ENCODE measurements around the gene DLST.

DLST gene

DNA sequence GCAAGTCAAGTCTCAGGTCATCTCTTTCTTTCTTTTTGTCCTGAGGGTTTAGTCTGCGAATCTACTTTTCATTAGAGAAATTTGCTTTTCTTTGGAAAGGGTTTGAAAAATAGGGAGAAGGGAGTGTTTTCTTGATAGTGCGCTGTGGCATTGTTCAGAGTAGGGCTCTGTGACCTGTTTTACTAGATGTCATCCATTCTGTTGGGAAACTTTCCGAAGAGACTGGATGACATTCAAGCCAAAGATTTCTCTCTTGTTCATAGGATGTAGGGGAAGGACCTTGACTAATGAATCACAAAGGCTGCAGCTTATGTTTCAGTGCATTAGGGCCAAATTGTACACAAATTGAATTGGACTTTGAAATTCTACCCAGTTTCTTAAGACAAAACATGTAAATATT is 14.7 kb downstream of the DLST start:
- no peak for DNase-seq (ENCODE audit: low read depth)

DNA sequence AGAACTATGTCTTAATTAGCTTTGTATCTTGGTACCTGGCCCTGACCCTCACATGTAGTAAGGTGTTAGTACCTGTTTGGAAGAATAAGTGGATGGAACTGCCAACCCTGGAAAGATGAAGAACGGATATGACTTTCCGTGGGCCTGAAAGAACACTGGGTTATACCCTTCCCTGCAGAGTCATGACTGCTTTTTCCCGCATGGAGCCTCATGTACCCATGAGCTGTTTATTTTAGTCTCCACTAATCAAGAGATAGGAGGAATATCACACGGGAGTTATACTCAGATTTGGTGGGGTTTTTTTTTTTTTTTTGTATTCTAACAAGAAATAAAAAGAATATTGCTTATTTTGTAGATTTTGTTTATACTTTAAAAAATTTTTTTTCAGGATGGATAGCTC is 15.9 kb downstream of the DLST start:
- no peak for DNase-seq (ENCODE audit: low read depth)

DNA sequence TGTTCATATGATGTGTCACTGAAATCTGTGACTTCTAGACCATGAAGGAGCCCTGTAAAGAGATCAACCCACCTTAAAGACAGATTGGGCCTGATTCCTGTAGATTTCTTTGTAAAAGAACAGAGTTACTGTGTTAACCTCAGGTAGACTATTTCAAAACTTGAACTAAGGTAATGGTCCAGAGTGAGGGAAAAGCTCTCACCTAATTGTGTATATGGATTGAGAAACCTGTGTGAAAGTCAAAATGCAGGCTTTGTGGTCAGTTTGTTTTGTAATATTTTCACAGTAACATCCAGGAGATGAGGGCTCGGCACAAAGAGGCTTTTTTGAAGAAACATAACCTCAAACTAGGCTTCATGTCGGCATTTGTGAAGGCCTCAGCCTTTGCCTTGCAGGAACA is 16.4 kb downstream of the DLST start:
- no peak for DNase-seq (ENCODE audit: low read depth)

DNA sequence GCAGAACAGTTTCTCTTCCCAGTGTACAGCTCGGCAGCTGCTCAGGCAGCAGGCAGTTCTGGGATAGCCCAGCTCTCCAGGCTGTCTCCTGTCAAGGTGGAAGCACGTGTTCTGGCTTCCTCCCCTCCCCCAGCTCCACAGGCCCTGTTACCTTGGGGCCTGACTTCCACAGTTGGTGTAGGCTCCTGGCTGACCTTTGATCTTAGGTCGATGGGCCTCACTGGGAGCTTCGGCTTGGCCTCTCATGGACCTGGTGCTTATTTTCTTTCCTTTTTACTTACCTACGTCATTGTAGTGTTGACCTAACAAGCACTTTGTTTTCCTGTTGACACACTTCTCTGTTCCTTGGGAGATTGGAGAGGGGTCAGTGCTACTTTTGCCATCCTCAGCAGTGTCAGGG is 17.0 kb downstream of the DLST start:
- no peak for DNase-seq (ENCODE audit: low read depth)

DNA sequence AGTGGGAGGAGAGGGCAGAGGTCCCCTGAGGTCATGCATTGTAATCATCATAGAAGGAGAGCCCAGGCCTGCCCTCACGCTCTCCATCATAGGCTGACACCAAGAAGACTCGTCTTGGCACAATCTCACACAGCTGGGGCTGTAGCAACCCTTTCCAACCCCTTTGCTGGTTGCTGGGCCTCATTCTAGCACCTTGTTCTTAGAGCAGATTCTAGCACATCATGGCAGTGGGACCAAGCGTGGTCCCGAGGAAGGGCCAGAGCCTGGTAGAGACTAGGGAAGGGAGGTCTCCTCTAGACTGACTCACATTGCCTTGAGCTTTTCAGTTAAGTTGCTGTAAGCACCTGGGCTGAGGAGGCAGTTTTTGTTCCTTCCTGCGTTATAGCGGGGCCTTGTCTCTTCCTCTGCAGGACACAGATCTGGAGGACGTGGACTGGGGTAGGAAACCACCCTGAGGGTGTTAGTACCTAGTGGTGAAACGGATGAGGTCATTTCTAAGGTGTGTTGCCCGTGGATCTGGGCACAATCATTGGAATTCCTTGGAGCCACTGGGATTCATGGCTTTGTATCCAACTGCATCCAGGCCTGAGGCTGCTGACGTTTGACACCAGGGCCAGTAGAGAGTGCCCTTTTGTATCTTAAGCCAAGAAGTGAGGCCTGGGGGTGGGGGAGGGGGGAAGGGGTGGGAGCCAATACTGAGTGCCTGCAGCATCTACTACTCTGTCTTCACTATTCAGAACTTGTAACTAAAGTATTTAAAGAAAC is 21.4 kb downstream of the DLST start:
- no peak for DNase-seq (ENCODE audit: low read depth)

DNA sequence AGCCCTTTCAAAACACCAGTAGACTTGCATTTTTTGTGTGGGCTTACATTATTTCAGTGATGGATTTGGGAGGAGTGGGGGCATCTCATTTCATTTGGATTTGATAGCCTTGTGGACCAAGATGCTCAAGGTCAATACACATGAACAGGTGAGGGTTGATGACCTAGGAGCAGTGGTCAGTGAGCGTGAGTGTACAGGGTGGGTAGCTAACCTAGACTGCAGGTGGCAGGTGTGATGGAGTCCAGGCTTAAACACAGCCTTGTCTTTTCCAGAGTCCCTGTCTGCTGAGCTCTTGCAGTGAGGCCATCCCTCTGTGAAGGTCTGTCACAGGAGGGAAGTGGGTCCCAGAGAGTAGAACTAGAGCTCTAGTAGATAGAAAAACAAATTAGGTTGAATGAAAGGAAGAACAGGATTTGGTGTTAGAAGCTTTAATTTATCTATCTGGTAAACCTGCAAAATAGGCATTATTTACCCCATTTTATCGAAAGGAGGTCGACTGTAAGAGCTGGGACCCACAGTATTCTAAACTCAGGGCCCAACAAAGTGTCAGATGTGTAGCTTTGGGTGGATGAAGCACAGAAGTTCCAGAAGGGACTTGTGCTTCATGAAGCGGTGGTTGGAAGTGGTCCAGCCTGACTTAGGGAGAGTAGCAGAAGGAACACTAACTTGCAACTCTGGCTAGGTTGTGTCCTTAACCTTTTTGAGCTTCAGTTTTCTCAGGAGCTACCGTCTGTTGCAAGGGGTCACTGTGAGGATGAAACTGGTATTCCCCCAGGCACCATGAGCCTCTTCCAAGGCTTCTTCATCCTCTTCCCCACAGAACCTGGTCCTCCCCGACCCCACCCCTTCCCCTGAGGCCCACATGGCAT is 23.2 kb downstream of the DLST start:
- DNase-seq (ENCODE audit: low read depth): no peak

DNA sequence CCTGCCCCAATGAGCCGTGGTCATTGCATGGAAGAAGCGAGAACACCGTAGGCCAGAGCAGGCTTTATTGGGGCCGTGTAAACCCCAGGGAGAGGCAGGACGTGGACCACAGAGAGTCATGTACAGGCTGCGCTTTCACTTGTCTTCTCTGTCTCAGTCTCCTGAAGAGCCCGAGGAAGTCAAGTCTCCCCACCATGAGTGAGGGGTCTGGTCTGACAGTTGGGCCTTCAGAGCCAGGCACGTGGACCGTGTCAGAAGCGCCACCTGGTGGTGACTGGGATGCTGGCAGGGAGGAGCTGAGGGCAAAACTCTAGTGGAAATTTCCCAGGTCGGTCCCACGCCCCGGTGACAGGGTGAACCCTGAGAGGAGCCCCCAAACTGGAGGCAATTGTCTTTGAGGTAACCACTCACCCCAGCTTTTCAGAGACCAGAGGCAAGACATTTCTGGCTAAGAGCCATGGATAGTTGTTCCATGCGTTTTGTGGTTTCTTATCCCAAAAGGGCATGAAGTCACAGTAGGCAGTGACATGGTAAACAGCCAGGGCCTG is 24.0 kb downstream of the DLST start:
- DNase-seq (ENCODE audit: low read depth): peak; percentile 68

DNA sequence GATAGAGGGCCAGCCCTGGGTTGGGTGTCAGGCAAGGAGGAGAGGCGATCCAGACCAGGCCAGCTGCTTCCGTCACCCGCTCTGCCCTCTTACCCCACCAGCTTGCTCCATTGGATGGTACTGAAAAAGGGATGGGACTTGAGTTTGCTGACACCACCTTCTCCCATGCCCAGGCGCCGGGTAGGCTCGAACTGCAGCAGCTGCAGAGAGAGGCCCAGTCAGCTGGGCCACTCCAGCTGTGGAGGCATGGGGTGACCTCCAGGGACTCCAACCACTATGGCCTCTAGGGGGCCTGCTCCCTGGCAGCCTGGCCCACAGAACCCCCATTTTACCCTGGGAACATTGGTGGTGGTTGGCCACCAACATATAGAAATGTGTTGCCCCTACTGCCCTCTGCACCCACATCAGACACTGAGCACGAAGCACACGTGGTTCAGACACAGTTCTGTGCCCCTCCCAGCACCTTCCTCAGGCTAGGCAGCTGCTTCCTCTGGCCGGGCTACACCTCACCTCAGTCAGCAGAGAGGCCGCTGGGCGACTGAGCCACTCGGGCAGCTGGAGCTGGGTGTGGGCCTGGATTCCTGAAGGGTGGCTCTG is 25.3 kb downstream of the DLST start:
- DNase-seq (ENCODE audit: low read depth): no peak

DNA sequence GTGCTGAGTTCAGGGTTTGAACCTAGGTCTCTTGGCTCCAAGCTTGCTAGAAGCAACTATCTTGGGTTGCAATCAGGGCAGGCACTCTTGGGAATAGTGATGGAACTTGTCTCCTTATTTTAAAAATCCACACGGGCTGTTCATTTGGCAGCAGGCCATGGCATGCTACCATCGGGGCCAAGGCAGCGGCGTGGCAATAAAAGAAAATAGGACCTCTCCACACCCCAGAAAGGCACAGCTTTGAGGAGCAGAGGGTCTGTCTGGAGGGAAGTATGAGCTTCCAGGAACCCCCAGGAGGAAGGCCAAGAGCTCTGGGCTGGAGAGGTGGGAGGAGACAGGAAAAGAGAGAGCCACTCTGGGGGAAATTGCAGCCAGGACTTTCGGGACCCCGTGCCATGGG is 26.0 kb downstream of the DLST start:
- DNase-seq (ENCODE audit: low read depth): no peak

DNA sequence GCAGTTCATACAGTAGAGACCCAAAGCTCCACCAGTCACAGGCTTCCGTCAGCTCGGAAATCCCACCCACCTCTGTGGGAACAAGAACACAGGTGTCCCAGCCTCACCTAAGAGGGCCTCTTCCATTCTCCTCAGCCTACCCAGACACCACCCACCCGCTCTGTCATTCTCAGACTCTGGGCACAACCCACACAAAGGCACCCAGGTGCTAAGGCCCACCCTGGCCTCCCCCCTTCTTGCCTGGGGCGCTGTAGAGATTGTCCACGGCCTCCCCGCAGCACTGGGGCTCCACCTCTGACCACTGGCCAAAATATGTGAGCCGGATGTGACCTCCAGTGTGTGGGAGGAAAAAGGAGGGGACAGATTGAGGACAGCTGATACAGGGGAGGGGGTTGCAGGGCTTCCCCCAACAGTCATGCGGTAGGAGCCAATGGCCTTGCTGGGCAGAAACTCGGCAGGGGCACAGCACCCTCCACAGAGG is 27.2 kb downstream of the DLST start:
- DNase-seq (ENCODE audit: low read depth): no peak

DNA sequence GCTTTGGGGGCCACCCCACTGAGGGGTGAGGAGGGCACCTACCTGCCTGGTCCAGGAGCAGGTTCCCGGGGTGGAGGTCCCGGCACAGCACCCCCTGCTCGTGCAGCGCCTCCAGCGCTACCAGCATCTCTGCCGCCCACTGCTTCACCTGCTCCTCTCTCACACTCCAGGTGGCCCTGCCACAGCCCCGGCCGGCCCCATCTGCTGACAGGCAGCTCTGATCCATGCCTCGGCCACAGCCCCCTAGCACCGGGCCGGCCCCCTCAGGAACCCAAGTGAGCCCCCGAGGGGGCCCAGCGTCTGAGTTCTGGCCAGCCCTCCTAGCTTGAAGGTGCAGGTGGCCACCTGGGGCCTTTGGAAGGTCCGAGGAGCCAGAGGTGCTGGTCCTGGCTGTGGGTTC is 27.8 kb downstream of the DLST start:
- no peak for DNase-seq (ENCODE audit: low read depth)

DNA sequence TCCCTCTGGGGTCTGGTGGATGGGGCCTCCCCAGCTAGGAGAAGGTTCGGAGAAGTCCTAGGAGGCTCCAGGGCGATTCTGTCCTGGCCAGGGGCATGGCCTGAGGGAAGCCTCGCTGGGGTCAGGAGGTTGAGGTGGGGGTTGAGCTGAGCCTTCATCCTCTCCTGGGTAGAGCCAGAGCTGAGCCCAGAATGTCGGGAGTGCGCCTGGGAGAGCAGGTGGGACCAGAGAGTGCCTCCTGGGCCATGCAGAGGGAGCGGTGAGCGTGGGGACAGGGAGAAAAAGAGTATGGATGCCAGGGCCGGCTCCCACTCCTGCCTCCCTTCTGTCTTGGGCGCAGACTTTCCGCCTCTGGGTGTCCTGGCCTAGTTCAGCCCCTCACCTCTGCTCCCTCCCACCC is 28.2 kb downstream of the DLST start:
- no peak for DNase-seq (ENCODE audit: low read depth)

DNA sequence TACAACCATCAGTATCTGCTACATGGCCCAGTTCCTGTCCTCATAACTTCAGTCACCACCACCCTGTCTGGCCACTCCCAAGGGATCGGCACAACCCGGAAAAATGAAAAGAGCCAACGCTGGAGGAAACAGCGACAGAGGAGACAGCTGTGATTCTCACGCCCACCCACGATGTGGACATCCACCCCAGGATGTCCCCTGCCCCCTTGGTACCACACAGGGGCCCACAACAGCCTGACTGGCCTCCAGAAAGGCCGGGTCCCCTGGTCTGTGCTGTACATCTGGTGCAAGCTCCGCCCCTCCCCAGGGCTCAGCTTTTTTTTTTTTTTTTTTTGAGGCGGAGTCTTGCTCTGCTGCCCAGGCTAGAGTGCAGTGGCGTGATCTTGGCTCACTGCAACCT is 28.8 kb downstream of the DLST start:
- DNase-seq (ENCODE audit: low read depth): no peak

DNA sequence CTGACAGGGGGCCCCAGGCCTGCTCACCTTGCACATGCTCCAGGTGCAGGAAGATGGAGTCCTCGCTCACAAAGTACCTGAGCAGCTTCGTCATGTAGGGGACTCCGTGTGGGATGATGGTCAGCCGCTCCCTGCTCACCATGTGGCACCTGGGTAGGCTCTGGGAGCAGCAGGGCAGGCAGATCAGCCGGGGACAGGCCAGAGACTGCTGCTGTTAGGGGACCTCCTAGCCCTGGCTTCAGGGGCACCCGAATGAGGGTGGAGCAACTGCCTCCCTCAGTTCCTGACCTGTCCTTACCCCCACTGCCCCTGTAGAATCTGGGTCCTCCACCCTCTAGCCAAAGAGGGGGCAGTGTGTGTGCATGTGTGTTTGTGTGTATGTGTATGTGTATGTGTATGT is 29.5 kb downstream of the DLST start:
- DNase-seq (ENCODE audit: low read depth): no peak

DNA sequence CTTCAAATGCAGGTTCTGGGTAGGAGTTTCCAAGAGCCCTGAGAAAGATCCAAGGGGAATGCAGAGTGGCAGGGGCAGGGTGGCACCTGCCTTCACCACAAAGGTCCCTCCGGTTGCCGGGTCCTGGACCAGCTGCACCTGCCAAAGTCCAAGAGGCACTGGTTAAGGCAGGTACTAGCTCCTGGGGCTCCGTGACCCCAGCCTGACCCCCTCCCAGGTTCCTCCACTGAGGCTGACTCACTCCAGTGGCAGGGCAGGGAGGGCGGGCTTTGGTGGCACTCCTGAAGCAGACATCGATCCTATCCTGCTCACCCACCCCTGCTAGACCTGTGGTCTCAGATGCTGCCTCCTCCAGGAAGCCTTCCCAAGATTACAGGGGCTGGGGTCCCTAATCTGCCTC is 30.0 kb downstream of the DLST start:
- no peak for DNase-seq (ENCODE audit: low read depth)

DNA sequence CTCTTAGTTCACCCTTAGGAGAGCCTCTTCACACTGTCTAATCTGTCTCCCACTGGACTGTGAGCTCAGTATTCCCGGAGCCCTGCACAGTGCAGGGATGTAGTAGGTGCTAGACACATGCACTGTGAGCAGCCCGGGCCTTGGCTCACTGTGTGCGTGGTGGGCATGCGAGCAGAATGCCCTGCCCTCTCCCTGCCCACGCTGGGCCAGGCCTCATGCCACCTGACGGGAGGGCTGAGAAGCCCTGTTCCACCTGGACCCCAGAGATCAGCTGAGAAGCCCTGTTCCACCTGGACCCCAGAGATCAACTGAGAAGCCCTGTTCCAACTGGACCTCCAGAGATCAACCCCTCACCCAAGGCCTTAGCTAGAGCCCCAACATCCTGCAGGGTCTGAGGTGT is 30.4 kb downstream of the DLST start:
- no peak for DNase-seq (ENCODE audit: low read depth)

DNA sequence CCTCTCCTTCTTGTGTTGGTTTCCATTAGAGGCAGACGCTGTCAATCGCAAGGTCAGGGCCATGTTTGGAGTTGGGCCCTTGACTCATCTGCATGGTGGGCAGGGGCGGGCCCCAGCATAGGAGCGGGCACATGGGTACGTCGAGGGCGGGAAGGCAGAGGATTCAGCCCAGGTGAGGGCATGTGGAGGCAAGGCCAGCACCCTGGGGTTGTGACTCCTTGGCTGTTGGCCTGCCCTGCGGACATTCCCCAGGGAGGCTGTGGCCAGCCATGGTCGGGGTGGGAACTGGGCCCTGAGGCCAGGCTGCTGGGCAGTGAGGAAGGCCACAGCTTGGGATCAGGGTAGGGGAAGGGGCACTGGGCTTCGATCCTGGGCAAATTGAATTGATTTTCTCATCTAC is 31.1 kb downstream of the DLST start:
- DNase-seq (ENCODE audit: low read depth): no peak

DNA sequence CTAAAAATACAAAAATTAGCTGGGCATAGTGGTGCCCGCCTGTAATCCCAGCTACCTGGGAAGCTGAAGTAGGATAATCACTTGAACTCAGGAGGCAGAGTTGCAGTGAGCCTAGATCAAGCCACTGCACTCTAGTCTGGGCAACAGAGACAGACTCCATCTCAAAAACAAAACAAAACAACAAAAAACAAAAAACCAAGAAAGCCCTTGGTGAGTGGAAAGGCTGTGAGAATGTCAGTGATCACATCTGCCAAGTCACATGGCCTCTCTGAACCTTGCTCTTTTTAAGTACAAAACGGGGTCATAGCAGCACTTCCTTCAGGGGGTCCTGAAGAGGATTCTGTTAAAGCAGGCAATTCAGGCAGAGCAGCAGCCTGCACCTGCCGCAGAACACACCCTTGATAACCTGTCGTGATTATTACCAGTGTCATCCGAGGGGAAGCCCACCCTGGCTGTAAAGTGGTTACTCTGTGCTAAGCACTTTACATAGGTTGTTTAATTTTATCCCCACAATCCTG is 31.7 kb downstream of the DLST start:
- DNase-seq (ENCODE audit: low read depth): no peak

DNA sequence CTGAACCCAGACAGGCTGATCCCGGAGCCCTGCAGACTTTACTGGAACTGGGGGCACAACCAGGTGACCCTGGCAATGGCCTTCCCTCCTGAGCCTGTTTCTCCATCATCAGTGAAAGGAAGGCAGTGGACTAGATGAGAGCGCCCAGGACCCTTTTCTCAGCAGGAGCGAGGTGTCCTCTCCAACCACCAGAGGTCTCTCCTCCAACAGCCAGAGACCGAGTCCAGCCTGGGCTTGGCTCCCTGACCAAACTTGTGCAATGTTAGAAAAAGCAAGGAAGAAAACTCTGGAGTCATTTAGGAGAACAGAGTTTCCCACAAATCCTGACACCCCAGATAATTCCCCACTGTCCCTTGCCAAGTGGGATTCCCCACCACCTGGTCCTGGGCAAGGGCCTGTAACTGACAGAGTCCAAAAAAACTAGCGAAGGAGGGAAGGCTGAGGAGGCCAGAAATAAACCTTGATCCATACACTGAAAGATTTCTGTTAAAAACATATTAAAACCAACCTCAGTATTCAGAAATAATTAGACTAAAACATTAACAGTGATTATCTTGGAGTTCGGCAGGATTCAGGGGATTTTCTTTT is 32.4 kb downstream of the DLST start:
- no peak for DNase-seq (ENCODE audit: low read depth)

DNA sequence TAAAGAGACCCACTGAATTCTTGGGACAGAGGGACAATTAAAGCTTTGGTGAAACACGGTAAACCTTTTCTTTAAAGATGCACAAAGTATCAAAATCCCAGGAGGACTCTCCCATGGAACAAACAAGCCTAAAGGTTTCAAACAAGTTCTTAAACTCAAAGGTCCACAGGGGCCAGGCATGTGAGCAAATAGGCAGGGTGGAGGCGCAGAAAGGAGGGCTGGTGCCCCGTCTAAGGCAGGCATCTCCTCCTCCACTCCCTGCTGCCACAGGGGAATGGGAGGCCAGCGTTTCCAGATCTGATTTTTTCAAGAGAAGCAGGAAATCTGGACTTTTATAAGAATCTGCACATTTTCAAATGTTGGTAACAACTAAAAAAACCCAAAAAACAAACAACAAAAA is 33.7 kb downstream of the DLST start:
- no peak for DNase-seq (ENCODE audit: low read depth)

DNA sequence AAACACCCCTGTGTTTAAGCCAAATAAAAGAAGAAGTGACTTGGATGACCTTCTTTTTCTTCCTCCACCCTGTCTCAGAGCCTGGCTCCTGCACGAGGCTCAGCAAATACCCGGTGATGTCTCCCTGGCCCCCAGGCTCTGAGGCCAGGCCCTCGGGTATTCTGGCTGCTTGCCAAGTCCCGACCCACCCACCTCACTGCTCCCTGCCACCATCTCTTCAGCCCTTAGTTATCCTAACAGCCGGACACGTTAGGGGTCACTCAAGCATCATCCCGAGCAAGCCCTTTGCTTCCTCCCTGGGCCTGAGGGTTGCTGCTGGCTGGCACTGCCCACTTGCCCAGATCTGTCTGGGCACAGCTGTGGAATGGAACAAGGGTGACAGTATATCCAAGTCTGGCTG is 34.1 kb downstream of the DLST start:
- no peak for DNase-seq (ENCODE audit: low read depth)

DNA sequence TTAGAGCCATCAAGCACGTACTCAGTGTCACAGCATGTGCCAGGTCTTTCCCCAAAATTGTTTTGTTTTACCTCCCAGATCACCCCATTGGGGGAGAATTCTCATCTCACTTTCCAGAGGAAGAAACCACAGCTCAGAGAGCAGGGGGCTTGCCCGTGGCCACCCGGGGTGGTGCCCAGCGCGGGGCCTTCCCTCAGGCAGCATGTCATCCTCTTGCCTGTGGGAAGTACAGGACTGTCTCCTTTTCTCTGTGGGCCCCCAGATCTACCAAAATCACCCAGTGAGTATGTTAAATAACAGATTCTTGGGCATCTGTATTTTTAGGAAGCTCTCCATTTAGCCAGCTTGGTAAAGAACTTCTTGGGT is 35.4 kb downstream of the DLST start:
- DNase-seq (ENCODE audit: low read depth): no peak
